Tibial nerve (tissue), 4 donors: ENCODE results near the gene BMERB1. TPM values are rescaled to one million over a fixed set of nuclear protein-coding genes. Genes with fewer than 3 reads are reported as not detected.

ENCODE experiments used
- DNase-seq, 2 donors: peaks; one replicate each; pipeline ENCODE4 v3.0.0-alpha.2; 2019; ENCODE audit warnings: low spot score in 2 of 2
- H3K27ac ChIP-seq, 4 donors: fragments of 200-600 bp; sonication (generic) in 3 of 4; one replicate each; pipeline ENCODE4 v1.5.1; 2017 to 2019; ENCODE audit warnings: mild to moderate bottlenecking in 1 of 4
- H3K27me3 ChIP-seq, 2 donors: fragments of 200-600 bp; sonication (generic) in 1 of 2; one replicate each; pipeline versions ENCODE4 v1.5.1 to v1.6.0; 2017 to 2019
- H3K36me3 ChIP-seq, 3 donors: fragments of 200-600 bp; sonication (generic); one replicate each; pipeline ENCODE4 v1.5.1; 2018 to 2019
- H3K4me1 ChIP-seq, 4 donors: fragments of 200-600 bp; sonication (generic) in 3 of 4; one replicate each; pipeline ENCODE4 v1.5.1; 2017 to 2019
- H3K4me3 ChIP-seq, 4 donors: fragments of 200-600 bp; sonication (generic) in 3 of 4; one replicate each; pipeline ENCODE4 v1.5.1; 2017 to 2019; ENCODE audit warnings: mild to moderate bottlenecking in 1 of 4, moderate library complexity in 1 of 4
- H3K9me3 ChIP-seq, 4 donors: fragments of 200-600 bp; sonication (generic) in 3 of 4; one replicate each; pipeline ENCODE4 v1.5.1; 2017 to 2019
- CTCF ChIP-seq, 5 experiments: fragments of 200-600 bp in 3 of 5; fragments of 450-650 bp in 2 of 5; sonication (generic) in 3 of 5; IDR thresholded peaks; one replicate each; pipeline ENCODE4 v1.5.1; 2016 to 2019; ENCODE audit warnings: antibody characterized with exemption in 5 of 5, mild to moderate bottlenecking in 3 of 5, moderate library complexity in 2 of 5
- EP300 ChIP-seq, 2 donors: sonication (generic); formaldehyde crosslinking; IDR thresholded peaks; one replicate each; pipeline ENCODE4 v1.6.1; 2017; ENCODE audit warnings: antibody characterized with exemption in 2 of 2, mild to moderate bottlenecking in 1 of 2
- POLR2A ChIP-seq, 2 donors: fragments of 450-650 bp; IDR thresholded peaks; one replicate each; pipeline ENCODE4 v1.6.1; 2017; ENCODE audit warnings: antibody characterized with exemption in 2 of 2, mild to moderate bottlenecking in 2 of 2, moderate library complexity in 2 of 2
- WGBS, 2 donors: methylation state at CpG; one replicate each; pipeline ENCODE4 v1.1.5; 2018; 5-methylcytosine and 5-hydroxymethylcytosine counted together
- total RNA-seq, 4 donors: library from RNA; depleted of rRNA; stranded (reverse); fragments of >200 nt; gene quantifications; one replicate each; pipeline ENCODE4 v1.1.0, GENCODE V29; 2016

BMERB1 gene
- total RNA-seq, 4 donors from 2014 or later: 42.9 to 85.9 (median 54.8) TPM

- Histone ChIP-seq H3K9me3 (no peaks in the 10 kb centered on the region), H3K27ac (peak overlapping the region in 2 of 4 donors; percentile 31 to 42), H3K4me3 (no peak overlapping the region), H3K4me1 (peaks cover 0 to 31% (median 3%) of the 10 kb centered on the region in 4 donors), H3K36me3 (no peaks in the 10 kb centered on the region), H3K27me3 (no peaks in the 10 kb centered on the region)
- DNase-seq: no peak
- WGBS, 2 donors: 47 to 50% methylated on average over 9 of the region's 9 CpGs
- TF ChIP-seq CTCF (IDR thresholded peaks at IDR 0.05) (no peak), POLR2A (IDR thresholded peaks at IDR 0.05) (no peak), EP300 (IDR thresholded peaks at IDR 0.05) (no peak)
Observed at GRCh38 chr16:15493466-15494180, 59.2 kb downstream of the BMERB1 start.

GRCh38 chr16:15494236-15494635 lies 59.8 kb downstream of the BMERB1 start:
- Histone ChIP-seq H3K9me3 (no peaks in the 10 kb centered on the region), H3K27ac (peak overlapping the region in 2 of 4 donors; percentile 16 to 42), H3K4me1 (peaks cover 0 to 27% (median 3%) of the 10 kb centered on the region in 4 donors), H3K27me3 (no peaks in the 10 kb centered on the region), H3K4me3 (no peak overlapping the region), H3K36me3 (no peaks in the 10 kb centered on the region)
- 62 to 70% methylated on average over 4 of the region's 4 CpGs for WGBS, 2 donors
- no peak for DNase-seq
- TF ChIP-seq EP300 (IDR thresholded peaks at IDR 0.05): peak in 1 of 2 donors; percentile 28
- no peak for TF ChIP-seq CTCF (IDR thresholded peaks at IDR 0.05)

- DNase-seq: no peak
- WGBS, 2 donors: 95% methylated on average over 2 of the region's 2 CpGs
- no peak overlapping the region for H3K4me3 ChIP-seq
Observed at GRCh38 chr16:15495898-15496297, 61.5 kb downstream of the BMERB1 start.

GRCh38 chr16:15498427-15499175 lies 64.2 kb downstream of the BMERB1 start:
- Histone ChIP-seq H3K27ac (no peak overlapping the region), H3K4me3 (no peak overlapping the region), H3K27me3 (no peaks in the 10 kb centered on the region), H3K36me3 (no peaks in the 10 kb centered on the region), H3K4me1 (peaks cover 0 to 10% (median under 1%) of the 10 kb centered on the region in 4 donors), H3K9me3 (no peaks in the 10 kb centered on the region)
- no peak for DNase-seq
- TF ChIP-seq EP300 (IDR thresholded peaks at IDR 0.05) (no peak), CTCF (IDR thresholded peaks at IDR 0.05) (no peak), POLR2A (IDR thresholded peaks at IDR 0.05) (no peak)
- 36 to 38% methylated on average over 2 of the region's 2 CpGs for WGBS, 2 donors

More at GRCh38 chr16:15495898-15496297, 61.5 kb downstream of the BMERB1 start:
- Histone ChIP-seq H3K4me1 (peaks cover 0 to 19% (median 3%) of the 10 kb centered on the region in 4 donors), H3K27ac (no peak overlapping the region), H3K36me3 (no peaks in the 10 kb centered on the region), H3K27me3 (no peaks in the 10 kb centered on the region), H3K9me3 (no peaks in the 10 kb centered on the region)
- TF ChIP-seq CTCF (IDR thresholded peaks at IDR 0.05) (no peak), EP300 (IDR thresholded peaks at IDR 0.05) (no peak), POLR2A (IDR thresholded peaks at IDR 0.05) (no peak)
